Activated naive CD4-positive, alpha-beta T cell treated with anti-CD3 and anti-CD28 coated beads for 36 hours (primary cell): ENCODE measurements around the gene CSRNP3. TPM values are rescaled to one million over a fixed set of nuclear protein-coding genes. Genes with fewer than 3 reads are reported as not detected.

Source experiments
- CTCF ChIA-PET: fragments of 350-600 bp; sonication (Branson Sonifier 250); formaldehyde crosslinking; loops from one replicate; lab custom pipeline; 2021; ENCODE audit warnings: antibody characterized with exemption; lab: Charles Lee
- DNase-seq: peaks from one replicate; pipeline ENCODE4 v3.0.0-alpha.2; 2020
- H3K27ac Mint-ChIP-seq: one replicate; pipeline ENCODE4 v1.8.0; 2021; ENCODE audit warnings: mild to moderate bottlenecking, mixed read lengths
- H3K27me3 Mint-ChIP-seq: one replicate; pipeline ENCODE4 v1.8.0; 2021; ENCODE audit warnings: low read depth, mixed read lengths
- H3K36me3 Mint-ChIP-seq: one replicate; pipeline ENCODE4 v1.8.0; 2021; ENCODE audit warnings: low read depth, mixed read lengths
- H3K4me1 Mint-ChIP-seq: one replicate; pipeline ENCODE4 v1.8.0; 2021; ENCODE audit warnings: low read depth, mixed read lengths
- H3K4me3 Mint-ChIP-seq: one replicate; pipeline ENCODE4 v1.8.0; 2021; ENCODE audit warnings: mild to moderate bottlenecking, moderate library complexity, mixed read lengths
- H3K9me3 Mint-ChIP-seq: one replicate; pipeline ENCODE4 v1.8.0; 2021; ENCODE audit warnings: mixed read lengths
- intact Hi-C: fragments of 100-400 bp; cut with micrococcal nuclease; formaldehyde crosslinking; loops from one replicate; pipeline ENCODE4 v1.15.1; 2023
- total RNA-seq, 2 experiments: library from RNA; stranded (reverse); gene quantifications; one replicate each; pipeline ENCODE4 v1.2.3, GENCODE V29; 2021

CSRNP3 gene, protein sequence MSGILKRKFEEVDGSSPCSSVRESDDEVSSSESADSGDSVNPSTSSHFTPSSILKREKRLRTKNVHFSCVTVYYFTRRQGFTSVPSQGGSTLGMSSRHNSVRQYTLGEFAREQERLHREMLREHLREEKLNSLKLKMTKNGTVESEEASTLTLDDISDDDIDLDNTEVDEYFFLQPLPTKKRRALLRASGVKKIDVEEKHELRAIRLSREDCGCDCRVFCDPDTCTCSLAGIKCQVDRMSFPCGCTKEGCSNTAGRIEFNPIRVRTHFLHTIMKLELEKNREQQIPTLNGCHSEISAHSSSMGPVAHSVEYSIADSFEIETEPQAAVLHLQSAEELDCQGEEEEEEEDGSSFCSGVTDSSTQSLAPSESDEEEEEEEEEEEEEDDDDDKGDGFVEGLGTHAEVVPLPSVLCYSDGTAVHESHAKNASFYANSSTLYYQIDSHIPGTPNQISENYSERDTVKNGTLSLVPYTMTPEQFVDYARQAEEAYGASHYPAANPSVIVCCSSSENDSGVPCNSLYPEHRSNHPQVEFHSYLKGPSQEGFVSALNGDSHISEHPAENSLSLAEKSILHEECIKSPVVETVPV
- not detected for total RNA-seq

DNA sequence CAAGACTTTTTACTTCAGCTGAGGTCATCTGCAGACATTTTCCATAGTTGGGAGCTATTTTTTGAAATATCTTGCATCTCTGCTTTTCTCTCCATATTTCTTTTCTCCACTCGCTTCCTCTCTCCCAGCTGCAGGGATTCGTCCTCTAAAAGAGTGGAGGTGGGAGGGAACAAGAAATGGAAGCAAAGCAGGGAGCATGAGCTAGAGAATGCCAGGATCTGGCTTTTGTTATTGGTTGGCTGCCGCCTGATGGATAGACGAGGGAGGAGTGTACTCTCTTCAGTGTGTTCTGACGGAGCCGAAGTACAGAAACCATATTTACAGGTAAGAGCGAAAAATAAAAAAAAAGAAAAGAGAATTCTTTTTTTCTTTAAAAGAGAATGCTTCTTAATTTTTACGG lies at the start of gene CSRNP3:
TSS of gene CSRNP3 (plus strand) at position 282 of the 400 bp plus-strand sequence. CDS start 125,368 bp downstream, outside the sequence.
- CTCF ChIA-PET, result no interaction called here
- H3K36me3 Mint-ChIP-seq, result no peaks in the 10 kb centered on the region
- no peak within 1 kb of the TSS for H3K4me3 Mint-ChIP-seq
- intact Hi-C loops, result no loop called here
- no peaks in the 10 kb centered on the region for H3K4me1 Mint-ChIP-seq
- H3K9me3 Mint-ChIP-seq, result no peaks in the 10 kb centered on the region
- peaks cover 12% of the 10 kb centered on the region for H3K27me3 Mint-ChIP-seq
- no peak within 1 kb of the TSS for H3K27ac Mint-ChIP-seq
- DNase-seq, result no peak

DNA sequence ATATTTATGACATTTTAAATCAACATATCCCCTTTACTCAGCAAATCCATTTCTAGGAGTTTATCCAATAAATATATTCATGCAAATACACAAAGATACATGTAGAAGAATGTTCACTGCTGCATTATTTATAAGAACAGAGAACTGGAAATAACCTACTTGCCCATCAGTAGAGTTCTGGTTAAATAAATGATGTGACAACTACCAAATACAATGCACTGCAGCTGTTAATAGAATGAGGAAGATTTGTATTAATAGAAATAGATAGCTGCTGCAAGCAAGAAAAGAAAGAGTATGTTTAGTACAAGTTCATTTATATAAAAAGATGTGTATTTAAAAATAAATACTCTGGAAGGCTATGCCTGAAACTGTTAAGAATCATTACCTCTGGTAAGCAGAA lies 49.3 kb upstream of the CSRNP3 start:
- intact Hi-C loops, result no loop called here
- CTCF ChIA-PET, result no interaction called here
- peaks cover 2% of the 10 kb centered on the region for H3K36me3 Mint-ChIP-seq
- no peak overlapping the region for H3K27ac Mint-ChIP-seq
- H3K9me3 Mint-ChIP-seq, result peaks cover 20% of the 10 kb centered on the region
- DNase-seq, result no peak
- H3K4me1 Mint-ChIP-seq, result no peaks in the 10 kb centered on the region
- peaks cover 13% of the 10 kb centered on the region for H3K27me3 Mint-ChIP-seq
- no peak overlapping the region for H3K4me3 Mint-ChIP-seq

DNA sequence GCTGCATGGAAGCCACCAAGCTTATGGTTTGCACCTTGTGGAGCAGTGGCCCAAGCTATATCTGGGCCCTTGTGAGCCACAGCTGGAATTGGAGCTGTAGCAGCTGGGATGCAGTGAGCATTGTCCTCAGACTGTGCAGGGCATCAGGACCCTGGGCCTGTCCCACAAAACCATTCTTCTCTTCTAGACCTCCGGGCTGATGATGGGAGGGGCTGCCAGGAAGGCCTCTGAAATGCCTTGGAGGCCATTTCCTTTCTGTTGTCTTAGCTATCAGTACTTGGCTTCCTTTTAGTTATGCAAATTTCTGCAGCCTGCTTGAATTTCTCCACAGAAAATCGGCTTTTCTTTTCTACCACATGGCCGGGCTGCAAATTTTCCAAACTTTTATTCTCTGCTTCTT lies 46.4 kb upstream of the CSRNP3 start:
- CTCF ChIA-PET, result interaction anchor here (0.6 kb wide), 1 partner anchor 129 kb away, joined by 3 read pairs; no protein-coding TSS in a partner anchor
- no peaks in the 10 kb centered on the region for H3K4me1 Mint-ChIP-seq
- intact Hi-C loops, result no loop called here
- no peaks in the 10 kb centered on the region for H3K36me3 Mint-ChIP-seq
- DNase-seq, result no peak
- H3K9me3 Mint-ChIP-seq, result peaks cover 5% of the 10 kb centered on the region
- H3K27ac Mint-ChIP-seq, result no peak overlapping the region
- peaks cover 4% of the 10 kb centered on the region for H3K27me3 Mint-ChIP-seq
- no peak overlapping the region for H3K4me3 Mint-ChIP-seq

DNA sequence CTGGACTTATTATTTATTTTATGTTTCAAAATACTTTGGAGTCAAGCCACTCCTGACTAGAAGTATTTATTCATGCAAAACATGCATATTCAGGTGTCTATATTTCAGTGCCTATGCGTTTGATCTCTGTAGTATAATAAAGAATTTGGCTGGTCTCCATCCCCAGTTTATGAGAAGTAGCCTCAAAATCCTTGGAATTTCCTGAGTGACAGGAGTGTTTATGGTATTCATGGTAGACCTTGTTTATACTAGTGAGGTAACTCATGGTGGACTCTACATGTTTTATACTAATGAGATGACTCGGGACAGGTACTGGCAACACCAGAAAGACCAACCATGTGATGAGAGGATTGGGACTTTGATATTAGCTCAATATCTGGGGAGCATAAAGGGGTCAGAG lies 43.9 kb upstream of the CSRNP3 start:
- peaks cover 5% of the 10 kb centered on the region for H3K9me3 Mint-ChIP-seq
- H3K27ac Mint-ChIP-seq, result no peak overlapping the region
- intact Hi-C loops, result no loop called here
- CTCF ChIA-PET, result interaction anchor here (0.9 kb wide), 1 partner anchor 11 kb away, joined by 3 read pairs; no protein-coding TSS in a partner anchor
- H3K4me1 Mint-ChIP-seq, result no peaks in the 10 kb centered on the region
- no peaks in the 10 kb centered on the region for H3K36me3 Mint-ChIP-seq
- no peaks in the 10 kb centered on the region for H3K27me3 Mint-ChIP-seq
- H3K4me3 Mint-ChIP-seq, result no peak overlapping the region
- DNase-seq, result no peak

DNA sequence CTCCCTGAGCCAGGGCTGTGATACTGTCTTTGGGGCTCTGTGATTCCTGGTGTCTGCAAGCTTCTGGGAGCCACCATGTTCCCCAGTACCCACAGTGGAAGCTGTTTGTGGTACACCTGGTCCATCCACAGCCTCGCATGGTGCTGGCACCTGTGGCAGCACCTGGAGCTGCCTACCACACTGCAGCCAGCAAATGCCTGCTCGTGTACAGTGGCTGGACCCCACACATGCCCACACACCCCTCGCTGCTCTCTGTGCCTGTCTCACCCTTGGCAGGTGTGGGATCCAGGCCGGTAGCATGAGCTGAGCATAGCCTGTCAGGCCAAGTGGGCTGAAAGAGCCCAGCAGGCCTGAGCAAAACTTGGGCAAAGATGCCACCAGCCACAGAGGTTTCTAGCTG lies 41.8 kb upstream of the CSRNP3 start:
- CTCF ChIA-PET, result no interaction called here
- intact Hi-C loops, result no loop called here

DNA sequence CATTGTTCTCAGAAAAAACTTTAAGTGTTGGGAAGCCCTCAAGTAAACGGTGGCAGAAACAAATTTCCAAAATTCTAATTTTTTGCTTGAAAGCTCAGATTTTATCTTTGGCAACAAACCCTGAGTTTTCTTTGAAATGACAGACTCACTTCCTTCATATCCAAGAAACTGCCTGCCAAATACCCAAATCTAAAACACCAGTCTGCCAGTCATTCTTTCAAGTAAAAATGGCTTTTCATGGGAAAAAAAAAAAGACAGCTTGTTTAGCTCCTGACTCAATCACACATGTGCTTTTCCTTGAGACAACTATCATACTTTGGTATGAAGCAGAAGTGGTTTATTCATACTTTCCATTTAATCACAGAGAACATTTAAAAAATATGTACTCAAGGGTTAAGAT lies 40.6 kb upstream of the CSRNP3 start:
- no peaks in the 10 kb centered on the region for H3K9me3 Mint-ChIP-seq
- H3K36me3 Mint-ChIP-seq, result no peaks in the 10 kb centered on the region
- no peaks in the 10 kb centered on the region for H3K4me1 Mint-ChIP-seq
- no peak for DNase-seq
- H3K27me3 Mint-ChIP-seq, result no peaks in the 10 kb centered on the region
- no peak overlapping the region for H3K4me3 Mint-ChIP-seq
- intact Hi-C loops, result no loop called here
- CTCF ChIA-PET, result no interaction called here
- H3K27ac Mint-ChIP-seq, result no peak overlapping the region

More for the DNA sequence above, 41.8 kb upstream of the CSRNP3 start:
- no peaks in the 10 kb centered on the region for H3K4me1 Mint-ChIP-seq
- no peak overlapping the region for H3K27ac Mint-ChIP-seq
- H3K4me3 Mint-ChIP-seq, result no peak overlapping the region
- no peaks in the 10 kb centered on the region for H3K27me3 Mint-ChIP-seq
- no peaks in the 10 kb centered on the region for H3K36me3 Mint-ChIP-seq
- no peak for DNase-seq
- peaks cover 5% of the 10 kb centered on the region for H3K9me3 Mint-ChIP-seq

DNA sequence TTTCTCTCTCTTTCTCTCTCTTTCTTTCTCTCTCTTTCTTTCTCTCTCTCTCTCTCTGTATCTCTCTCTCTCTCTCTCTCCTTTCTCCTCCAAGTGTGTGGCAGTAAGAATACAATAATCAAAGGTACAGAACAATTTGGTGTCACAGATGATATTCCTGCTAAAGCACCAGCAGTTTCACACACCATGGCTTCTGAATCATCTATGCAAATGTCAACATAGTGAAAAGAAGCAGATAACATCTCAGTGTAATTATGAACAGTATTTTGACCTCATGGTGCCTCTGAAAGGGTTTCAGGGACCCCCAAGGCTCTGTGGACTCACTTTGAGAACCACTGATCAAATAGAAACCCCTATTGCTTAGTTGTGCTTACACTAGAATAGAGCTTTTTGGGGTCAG lies 38.5 kb upstream of the CSRNP3 start:
- CTCF ChIA-PET, result no interaction called here
- no peak for DNase-seq
- no peaks in the 10 kb centered on the region for H3K36me3 Mint-ChIP-seq
- H3K4me3 Mint-ChIP-seq, result no peak overlapping the region
- intact Hi-C loops, result no loop called here
- H3K27me3 Mint-ChIP-seq, result no peaks in the 10 kb centered on the region
- H3K4me1 Mint-ChIP-seq, result no peaks in the 10 kb centered on the region
- no peak overlapping the region for H3K27ac Mint-ChIP-seq
- H3K9me3 Mint-ChIP-seq, result no peaks in the 10 kb centered on the region

DNA sequence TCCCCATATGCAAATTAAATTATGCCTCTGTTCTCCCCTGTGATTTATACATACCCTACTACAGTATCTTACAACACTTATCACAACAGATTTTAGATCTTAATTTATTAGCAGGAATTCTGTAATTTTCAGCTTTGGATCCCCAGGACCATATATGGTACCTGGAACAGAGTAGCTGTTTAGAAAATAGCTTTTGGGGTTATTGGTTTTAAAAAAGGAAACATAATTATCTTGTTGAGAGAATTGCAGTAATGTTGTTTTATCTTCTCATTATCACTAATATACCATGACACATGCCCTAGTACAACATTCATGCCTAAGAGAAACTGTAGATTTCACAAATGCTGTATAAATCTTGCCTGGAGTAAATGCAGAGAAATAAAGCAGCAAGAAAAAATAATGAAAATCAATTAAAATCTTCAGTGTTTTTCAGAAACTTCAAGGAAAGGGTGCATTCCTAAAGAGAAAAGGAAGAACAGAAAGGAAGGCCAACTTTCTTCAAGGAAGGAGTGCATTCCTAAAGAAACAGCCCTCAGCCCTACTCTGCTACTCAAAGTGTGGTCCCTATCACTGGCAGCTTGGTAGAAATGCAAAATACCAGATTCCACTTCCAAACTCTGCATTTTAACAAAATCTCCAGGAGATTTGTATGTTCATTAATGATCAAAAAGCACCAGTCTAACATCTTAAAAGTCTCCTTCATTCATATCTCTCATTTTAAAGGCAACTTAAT lies 37.1 kb upstream of the CSRNP3 start:
- Mint-ChIP-seq H3K36me3 (no peaks in the 10 kb centered on the region), H3K9me3 (no peaks in the 10 kb centered on the region), H3K4me3 (no peak overlapping the region), H3K27me3 (no peaks in the 10 kb centered on the region), H3K27ac (no peak overlapping the region), H3K4me1 (no peaks in the 10 kb centered on the region)
- CTCF ChIA-PET, result interaction anchor here (0.8 kb wide), 1 partner anchor 316 kb away, joined by 3 read pairs; no protein-coding TSS in a partner anchor
- intact Hi-C loops, result no loop called here
- no peak for DNase-seq

DNA sequence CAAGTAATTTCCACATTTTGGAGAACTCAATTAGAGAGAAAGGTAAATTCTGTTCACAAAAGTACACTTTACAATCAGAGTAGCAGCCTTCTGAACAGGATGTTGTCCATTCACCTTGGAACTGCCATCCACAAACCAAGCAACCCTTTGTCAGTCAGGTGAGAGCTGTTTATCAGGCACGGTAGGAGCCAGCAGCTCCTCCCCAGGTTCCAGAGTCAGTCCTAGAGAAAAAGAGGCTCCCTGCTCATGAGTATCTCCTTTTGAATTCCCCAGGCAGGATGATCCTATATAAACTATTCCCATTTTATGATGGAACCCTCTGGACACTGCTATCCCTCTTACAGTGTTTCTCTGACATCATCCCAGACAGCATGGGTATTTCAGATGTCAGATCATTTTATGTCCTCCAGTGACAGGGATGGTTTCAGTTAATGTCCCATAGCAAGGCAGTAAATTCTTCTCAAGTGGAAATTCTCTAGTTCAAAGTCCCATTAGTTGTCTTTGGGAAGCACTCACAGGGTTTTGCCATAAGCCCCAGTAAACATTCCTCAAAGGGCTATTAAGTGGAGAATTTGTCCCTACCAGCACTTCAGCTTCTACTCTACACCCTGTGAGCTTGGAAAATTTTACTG lies 34.5 kb upstream of the CSRNP3 start:
- no peaks in the 10 kb centered on the region for H3K36me3 Mint-ChIP-seq
- H3K27ac Mint-ChIP-seq, result no peak overlapping the region
- H3K9me3 Mint-ChIP-seq, result no peaks in the 10 kb centered on the region
- H3K4me3 Mint-ChIP-seq, result no peak overlapping the region
- H3K27me3 Mint-ChIP-seq, result no peaks in the 10 kb centered on the region
- no peak for DNase-seq
- CTCF ChIA-PET, result no interaction called here
- intact Hi-C loops, result no loop called here
- no peaks in the 10 kb centered on the region for H3K4me1 Mint-ChIP-seq

DNA sequence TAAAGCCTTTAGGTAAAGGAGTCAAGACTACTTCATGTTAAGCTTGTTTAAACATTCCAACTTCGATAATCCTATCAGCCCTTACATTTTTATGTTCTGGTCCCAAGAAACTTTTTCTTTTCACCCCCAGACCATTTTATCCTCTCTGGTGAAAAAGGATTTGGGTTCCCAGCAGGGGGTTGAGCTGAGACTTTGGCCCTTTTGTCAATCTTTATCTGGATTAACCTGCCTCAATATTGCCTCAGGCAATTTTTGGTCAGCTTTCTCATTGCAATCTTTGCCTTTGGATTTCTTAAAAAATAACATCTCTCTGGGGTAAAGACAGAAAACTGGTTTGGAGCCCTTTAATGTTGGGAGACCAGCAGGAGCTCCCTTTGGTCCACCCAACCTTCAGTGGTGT lies 33.9 kb upstream of the CSRNP3 start:
- no peak overlapping the region for H3K27ac Mint-ChIP-seq
- DNase-seq, result no peak
- no peaks in the 10 kb centered on the region for H3K27me3 Mint-ChIP-seq
- H3K9me3 Mint-ChIP-seq, result no peaks in the 10 kb centered on the region
- no peak overlapping the region for H3K4me3 Mint-ChIP-seq
- intact Hi-C loops, result no loop called here
- peaks cover 5% of the 10 kb centered on the region for H3K4me1 Mint-ChIP-seq
- CTCF ChIA-PET, result interaction anchor here (1.0 to 1.3 kb wide), 2 partner anchors 10 to 36 kb away, joined by 3 to 6 read pairs; no protein-coding TSS in a partner anchor
- no peaks in the 10 kb centered on the region for H3K36me3 Mint-ChIP-seq

DNA sequence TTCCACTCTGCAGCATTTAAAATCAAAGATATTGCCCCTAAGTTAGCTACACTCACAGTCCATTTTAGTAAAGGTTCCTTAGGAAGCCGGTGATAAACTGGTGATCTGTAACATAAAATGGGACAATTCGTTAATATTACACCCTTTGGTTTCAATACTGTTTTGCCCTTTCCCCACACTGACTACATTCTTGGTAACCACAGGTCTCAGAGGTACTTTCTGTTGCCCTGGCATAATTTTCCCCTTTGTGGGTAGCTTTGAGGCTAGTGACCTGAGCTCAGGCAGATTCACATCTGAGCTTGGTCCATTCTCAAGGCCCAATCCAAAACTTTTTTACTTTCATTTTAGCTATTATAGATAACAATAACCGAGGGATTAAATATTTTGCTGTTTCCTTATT lies 32.9 kb upstream of the CSRNP3 start:
- intact Hi-C loops, result no loop called here
- no peak for DNase-seq
- H3K36me3 Mint-ChIP-seq, result no peaks in the 10 kb centered on the region
- H3K9me3 Mint-ChIP-seq, result no peaks in the 10 kb centered on the region
- no peak overlapping the region for H3K27ac Mint-ChIP-seq
- CTCF ChIA-PET, result interaction anchor here (0.6 to 1.3 kb wide), 4 partner anchors 11 to 661 kb away, joined by 3 read pairs; no protein-coding TSS in a partner anchor
- peaks cover 5% of the 10 kb centered on the region for H3K4me1 Mint-ChIP-seq
- H3K4me3 Mint-ChIP-seq, result no peak overlapping the region
- no peaks in the 10 kb centered on the region for H3K27me3 Mint-ChIP-seq

DNA sequence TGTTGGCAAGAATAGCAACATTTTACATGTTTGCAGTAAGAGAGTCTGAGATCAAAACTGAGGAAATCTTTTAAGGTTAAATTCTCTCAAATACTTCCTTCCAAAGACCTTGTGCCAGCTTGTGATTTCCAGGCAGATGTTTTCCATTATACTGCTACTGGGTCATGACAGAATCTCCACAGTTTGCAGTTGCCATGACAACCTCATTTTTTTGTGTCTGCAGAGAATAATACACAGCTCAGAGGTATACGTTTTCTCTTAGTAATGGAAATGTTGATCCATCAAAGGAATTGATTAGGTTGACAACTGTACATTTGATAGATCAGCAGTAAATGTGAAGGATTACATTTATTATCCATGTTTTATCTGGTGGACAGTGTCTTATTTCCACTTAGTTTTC lies 29.1 kb upstream of the CSRNP3 start:
- DNase-seq, result no peak
- peaks cover 19% of the 10 kb centered on the region for H3K4me1 Mint-ChIP-seq
- no peak overlapping the region for H3K4me3 Mint-ChIP-seq
- H3K27me3 Mint-ChIP-seq, result no peaks in the 10 kb centered on the region
- H3K27ac Mint-ChIP-seq, result no peak overlapping the region
- H3K9me3 Mint-ChIP-seq, result no peaks in the 10 kb centered on the region
- CTCF ChIA-PET, result no interaction called here
- intact Hi-C loops, result loop anchor here (5.0 kb wide), 2 partner anchors 352 to 432 kb away; partner anchors contain the start of gene GALNT3
- no peaks in the 10 kb centered on the region for H3K36me3 Mint-ChIP-seq
